ENCODE results near the gene GUCY1A1. TPM values are rescaled to one million over a fixed set of nuclear protein-coding genes. Genes with fewer than 3 reads are reported as not detected.

The GUCY1A1 gene
- total RNA-seq, 1 donor from 2014 or later, result 252 TPM

DNA sequence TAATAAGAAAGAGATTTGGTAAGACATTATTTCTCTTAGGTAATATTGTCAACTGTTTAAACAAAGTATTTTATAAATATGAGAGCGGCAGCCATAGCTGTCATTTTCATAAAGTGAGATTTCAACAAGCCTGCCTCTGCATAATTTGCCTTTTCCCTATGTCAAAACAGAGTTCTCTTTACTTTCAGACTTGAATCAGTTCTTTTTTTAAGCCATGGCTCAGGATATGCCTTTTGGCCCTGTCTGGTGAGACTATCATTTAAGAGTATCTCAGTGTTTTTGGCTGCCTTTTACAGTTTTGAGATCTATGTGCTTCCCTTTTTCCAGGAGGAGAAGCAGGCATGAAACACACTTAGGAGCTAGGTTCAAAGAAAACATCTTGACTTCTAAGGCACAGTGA lies 7.5 kb upstream of the GUCY1A1 start:
- no peak for DNase-seq (ENCODE audit: low spot score)

DNA sequence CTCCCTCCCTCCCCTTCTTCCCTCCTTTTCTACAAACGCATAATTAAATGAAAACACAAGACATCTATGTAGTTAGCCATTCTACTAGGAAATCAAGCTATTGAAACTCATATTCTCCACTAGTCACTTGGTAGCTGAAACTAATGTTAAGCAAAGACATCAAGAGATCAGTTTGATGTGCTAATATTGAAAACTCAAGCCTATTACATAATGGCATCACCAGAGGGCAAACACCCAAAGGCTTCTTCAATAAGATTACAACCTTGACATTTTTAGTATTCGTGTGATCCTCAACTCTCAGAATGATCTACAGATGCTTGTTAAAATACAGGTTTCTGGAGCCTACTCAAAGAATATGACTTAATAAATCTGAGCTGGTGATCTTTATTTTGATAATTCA lies 6.2 kb upstream of the GUCY1A1 start:
- no peak for DNase-seq (ENCODE audit: low spot score)

DNA sequence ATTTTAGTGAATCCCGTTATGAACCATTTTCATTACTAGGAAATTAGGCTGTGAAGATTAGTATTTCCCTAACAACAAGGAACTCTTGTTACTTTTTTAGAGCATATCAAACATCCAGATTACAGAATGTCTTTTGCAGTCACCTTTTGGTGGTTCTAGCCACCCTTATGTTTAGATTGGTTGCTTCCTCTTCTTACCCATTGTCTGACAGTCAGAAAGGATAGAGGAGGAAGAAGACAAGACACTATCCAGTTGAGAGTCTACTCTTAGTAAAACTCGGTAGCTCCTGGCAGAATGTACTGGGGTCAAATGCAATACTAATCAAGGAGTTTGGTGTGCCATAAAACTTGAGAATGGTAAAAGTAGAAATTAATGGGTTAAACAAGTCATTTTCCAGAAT lies 1.6 kb upstream of the GUCY1A1 start:
- no peak for DNase-seq (ENCODE audit: low spot score)

DNA sequence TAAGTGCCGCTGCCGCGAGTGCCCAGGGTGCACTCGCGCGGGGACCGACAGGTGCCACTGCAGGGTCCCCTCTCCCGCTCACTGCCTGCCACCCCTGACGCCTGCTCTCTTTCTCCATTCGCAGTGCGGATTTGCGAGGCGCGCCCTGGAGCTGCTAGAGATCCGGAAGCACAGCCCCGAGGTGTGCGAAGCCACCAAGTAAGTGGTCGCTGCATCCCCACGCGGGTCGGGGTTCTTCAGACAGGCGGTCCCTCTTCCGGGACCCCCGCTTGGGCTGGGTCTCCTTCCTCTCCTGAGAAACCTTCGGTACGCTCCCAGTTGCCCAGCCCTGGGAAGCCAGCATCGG lies 547 bp downstream of the GUCY1A1 start:
- peak; percentile 77 for DNase-seq (ENCODE audit: low spot score)

DNA sequence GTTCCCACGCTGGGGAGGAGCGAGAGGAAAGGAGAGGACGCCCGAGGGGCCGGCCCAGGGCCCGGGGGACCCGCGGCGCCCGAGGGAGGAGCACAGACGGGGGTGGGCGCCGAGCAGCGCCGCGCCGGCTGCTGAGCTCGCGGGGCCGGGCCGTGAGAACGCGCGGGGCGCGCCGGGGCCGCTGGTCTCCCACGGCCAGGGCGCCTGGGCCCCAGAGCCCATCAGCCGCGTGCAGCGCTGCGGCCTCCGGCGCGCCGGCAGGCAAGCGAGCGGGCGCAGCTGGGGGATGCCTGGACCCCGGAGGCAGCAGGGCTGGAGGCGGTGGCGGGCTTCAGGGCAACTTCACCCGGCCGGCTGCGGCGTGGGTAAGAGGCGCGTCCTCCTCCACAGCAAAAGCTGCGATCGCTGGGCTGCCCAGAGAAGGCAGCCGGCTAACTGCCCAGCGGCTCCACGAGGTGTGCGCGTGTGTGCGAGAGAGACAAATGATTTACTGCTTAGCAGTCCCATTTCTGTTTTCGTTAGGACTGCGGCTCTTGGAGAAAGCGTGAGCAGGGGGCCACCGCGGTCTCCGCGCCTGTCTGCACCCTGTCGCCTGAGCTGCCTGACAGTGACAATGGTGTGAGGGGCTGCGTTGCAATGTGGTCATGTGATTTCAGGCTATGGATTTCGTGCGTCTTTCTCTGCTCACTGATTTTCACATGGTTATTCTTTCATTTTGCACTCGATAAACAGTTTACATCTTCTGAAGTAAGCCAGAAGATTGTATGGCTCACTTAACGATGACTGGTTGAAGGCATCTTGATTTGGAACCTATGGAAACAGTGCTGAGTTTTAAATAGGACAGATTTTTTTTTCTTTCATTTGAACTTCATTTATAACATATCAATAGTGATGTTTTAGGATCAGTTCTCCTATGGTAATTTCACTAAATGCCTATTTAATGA lies 1.2 kb downstream of the GUCY1A1 start:
- peak; percentile 71 for DNase-seq (ENCODE audit: low spot score)

DNA sequence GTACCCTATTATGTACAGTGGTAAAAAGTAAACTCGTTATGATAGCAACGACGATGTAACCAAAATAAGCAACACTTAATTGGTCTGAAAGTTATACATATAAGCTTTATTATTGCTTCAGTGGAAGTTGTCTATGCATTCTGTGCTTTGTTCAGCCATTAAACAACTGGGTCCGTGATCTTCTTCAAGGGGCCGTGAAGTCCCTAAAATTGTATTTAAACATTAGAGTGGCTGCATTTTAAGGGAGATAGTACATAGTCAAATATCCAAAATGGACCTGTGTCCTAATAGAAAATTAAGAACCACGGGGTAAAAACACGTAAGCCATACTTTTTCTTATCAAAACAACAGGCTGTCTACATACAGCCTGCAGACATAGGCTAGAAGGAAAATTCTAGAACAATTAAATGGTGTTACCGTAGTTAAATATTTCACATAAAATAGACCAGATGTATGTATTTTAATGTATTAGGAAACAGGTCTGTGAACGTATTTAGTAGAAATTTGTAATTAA lies 2.1 kb downstream of the GUCY1A1 start:
- no peak for DNase-seq (ENCODE audit: low spot score)

DNA sequence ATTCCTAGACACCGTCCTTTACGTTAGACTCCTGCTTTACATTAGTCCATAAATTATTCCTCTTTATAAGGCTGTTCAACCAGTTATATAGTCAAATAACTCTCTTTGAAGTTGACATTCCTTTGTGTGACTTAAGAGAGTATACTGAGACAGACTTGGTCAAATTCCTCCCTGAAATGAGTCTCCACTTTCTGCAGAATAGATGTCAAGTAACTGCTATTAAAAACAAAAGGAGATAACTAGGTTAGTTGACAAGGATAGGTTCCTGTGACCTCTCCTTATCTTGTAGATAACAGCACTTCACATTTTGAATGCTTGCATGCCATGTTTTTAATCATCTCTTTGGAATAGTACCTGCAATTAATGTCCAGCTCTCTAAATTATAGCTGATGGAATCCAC lies 5.7 kb downstream of the GUCY1A1 start:
- DNase-seq (ENCODE audit: low spot score), result peak; percentile 56

DNA sequence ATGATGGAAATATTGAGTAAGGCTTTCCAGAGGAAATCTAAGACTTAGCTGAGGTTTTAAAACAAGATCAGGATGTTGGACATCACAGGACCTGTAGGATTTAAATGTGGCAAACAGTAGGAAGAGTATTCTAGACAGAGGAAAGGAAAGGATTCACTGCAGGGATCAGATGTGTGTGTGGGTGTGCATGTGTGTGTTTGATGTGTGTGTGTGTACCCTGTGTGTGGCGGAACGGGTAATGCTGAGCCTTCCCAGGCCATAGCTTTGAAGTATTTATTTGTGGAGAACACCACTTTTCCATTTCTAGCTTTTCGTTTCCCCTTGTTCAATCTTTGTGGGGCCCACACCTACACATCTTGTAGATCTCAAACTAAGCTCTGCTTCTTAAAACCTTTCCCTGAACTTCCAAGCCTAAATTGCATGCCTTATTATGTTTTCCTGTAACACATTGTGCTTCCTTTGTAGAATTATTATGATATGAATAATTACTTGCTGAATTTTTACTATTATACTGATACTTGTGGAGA lies 6.9 kb downstream of the GUCY1A1 start:
- DNase-seq (ENCODE audit: low spot score), result peak; percentile 87

DNA sequence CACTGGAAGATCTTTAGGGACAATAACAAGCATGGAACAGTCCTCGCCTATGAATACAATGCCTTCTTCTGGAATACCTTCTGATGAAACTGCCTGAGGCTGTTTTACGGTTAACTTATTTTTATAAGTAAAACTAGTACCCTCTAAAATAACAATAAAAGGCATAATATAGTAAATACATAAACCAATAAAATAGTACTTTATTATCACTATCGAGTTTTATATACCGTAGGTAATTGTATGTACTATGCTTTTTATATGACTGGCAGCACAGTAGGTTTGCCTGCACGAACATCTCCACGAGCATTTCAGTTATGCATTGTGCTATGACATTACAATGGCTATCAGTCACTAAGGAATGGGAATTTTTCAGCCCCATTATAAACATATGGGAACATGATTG lies 8.0 kb downstream of the GUCY1A1 start:
- no peak for DNase-seq (ENCODE audit: low spot score)

DNA sequence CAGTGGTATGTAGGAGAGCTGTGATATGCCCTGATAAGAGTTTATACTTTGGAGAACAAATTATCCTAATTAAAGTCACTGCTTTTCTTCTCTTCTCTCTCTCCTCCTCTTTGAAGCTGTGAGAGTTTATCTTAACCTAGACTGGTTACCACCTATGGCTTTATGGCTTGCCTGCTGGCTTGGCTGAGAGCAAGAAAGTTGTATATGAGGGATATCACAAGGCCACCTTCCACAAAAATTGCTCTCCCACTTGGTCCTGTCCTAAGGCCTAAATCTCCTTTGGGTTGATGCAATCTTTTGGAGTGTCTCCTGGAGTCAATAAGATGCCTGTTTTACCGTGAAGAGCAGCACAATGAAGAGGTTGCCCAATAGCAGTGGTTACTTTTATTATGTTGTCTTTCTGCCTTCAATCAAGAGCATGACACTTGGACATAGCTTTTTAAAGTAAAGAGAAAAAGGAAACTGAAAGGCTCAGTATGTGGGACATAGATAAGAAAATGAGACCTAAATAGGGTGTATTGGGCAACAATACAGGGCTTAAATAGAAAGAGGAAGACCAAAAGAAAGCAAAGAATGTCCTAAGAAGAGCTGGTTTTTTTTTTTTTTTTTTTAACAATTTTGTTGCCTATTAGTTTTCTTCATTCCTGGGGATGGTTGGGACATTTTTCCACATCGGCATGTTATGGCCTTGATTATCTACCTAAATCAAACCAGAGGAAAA lies 9.2 kb downstream of the GUCY1A1 start:
- no peak for DNase-seq (ENCODE audit: low spot score)

DNA sequence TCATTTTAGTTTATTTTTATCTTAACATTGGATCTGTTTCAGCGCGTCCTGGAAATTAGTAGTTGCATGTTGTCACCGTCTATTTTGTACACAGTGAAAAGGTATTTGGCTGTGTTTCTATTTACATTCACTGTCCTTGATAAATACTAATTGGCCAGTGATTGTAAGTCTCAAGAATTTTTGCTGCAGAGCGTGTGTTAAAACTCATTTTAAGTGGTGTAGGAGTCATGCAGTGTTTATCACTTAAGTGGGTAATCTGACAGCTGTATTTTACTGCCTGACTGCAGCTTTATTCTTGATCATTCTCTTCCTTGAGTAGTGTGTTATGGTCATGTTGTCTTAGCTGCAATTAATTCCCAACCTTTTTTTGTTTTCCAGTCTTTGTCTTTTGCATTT lies 9.8 kb downstream of the GUCY1A1 start:
- DNase-seq (ENCODE audit: low spot score), result no peak

DNA sequence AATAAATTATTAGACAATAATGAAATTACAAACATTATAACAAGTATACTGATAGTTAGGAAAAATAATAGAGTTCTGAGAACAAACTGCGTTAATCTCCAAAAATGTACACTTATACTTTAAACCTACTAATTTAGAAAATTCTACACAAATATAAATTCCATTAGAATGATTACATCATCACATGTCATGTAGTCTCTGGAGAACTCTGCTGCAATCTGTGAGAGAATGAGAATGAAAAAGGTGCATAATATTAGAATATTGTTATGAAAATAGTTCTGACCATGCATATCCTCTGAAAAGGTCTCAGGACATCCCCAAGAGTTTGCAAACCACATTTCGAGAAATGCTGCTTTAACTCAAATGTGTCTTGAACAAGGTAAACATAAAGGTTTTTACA lies 11.4 kb downstream of the GUCY1A1 start:
- DNase-seq (ENCODE audit: low spot score), result no peak

DNA sequence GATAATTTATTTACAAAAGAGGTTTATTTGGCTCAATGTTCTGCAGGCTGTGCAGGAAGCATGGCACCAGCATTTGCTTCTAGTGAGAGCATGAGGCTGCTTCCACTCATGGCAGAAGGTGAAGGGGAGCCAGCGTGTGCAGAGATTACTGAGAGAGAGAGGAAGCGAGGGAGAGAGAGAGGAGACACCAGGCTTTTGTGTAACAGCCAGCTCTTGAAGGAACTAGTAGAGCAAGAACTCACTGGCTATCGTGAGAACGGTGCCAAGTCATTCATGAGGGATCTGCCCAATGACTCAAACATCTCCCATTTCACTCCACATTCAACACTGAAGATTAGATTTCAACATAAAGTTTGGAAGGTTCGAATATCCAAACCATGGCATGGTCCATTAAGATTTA lies 12.7 kb downstream of the GUCY1A1 start:
- no peak for DNase-seq (ENCODE audit: low spot score)

DNA sequence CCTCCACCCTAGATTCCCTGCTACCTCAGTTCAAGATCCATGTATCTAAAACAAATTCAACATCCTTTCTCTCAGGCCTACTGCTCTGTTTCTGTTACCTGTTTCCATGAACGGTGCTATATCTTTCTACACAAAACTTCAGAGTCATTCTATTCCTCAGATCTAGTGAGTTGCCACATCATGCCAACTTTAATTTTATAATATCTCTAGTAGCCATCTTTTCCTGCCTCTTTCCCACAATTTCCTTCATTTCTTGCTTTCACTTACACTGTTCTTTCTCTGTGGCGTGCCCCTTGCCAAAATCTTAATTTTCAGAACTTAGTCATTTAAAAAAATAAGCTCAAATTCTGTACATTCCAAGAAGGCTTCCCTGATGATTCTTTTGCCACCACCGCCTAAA lies 15.2 kb downstream of the GUCY1A1 start:
- no peak for DNase-seq (ENCODE audit: low spot score)

DNA sequence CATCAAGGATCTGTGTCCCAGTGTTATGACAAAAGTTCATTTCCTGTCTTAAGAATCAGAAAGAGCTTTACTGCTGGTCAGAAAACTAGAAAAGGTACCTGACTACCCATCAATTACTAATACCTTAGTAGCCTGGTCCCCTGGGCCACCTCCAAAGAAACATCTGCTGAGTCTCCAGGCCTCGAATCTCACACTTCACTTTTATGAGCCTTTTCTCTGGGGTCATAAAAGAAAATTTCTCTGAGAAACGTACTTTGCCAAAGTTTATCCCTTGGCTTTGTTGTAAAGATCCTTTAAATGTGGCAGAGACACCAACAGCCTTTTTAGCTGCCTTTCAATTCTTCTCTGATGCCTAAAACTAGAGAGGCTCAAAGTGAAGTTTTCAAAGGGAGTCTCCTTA lies 17.8 kb downstream of the GUCY1A1 start:
- DNase-seq (ENCODE audit: low spot score), result no peak

DNA sequence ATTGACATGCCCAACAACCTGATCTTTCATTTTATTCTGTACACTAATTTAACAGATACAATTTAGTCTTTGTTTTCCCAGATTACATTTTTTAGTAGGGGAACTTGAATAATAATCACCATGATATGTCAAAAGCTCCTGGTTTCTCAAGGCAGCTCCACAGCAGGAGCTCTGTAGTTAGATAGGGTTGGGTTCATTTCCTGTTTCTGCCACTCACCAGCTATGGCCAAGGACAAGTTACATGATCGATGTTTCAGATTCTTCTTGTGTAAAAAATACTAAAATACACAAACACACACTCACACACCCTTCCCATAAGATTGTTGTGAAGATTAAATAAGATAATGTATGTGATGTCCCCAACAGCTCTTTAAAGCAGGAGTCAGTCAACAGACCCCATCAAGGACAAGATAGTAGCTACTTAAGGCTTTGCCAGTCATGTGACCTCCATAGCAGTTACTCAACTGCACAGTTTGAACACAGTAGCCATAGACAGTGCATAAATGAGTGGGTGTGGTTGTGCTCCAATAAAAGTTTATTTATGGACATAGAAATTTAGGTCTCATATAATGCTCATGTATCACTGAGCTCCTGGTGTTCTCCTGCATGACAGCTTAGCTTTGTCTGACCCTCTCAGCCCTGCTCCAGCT lies 18.4 kb downstream of the GUCY1A1 start:
- DNase-seq (ENCODE audit: low spot score), result no peak

DNA sequence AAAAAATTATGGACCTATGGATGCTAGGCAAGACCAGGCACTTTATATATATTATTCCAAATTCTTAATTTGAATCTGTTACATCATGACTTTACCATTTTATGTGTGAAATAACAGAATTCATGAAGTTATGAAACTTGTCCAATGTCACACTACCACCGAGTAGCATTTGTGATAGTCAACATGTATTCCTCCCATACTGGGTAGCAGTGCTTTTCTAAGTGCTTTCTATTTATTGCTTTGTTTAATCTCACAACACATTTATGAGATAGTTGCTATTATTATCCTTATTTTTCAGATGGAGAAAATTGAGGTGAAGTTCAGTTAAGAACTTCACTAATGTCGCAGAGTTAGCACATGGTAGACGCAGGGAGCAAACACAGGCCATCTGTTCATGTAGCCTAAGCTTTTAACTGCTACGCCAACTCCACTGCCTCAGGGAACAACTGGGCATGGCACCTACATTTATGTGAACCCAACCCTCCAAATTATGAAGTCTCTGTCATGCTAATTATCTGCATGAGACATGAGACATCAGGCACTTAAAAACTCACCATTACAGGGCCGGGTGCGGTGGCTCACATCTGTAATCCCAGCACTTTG lies 20.8 kb downstream of the GUCY1A1 start:
- no peak for DNase-seq (ENCODE audit: low spot score)

DNA sequence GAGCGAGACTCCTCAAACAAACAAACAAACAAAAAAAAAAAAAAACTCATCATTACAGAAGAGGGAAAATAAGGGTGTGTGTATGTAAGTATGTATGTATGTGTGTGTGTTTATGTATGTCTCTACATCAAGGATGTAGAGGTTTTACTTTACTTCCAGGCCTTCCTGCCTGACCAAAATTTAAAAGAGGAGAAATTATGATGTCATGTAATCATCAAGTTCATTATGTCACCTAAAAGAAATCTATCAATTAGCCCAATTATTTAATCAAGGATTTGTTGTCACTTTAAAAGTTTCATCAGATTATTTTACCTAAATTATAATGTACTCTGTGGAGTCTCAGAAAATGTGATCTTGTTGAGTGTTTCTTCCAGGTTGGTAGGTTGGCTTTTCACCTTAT lies 21.6 kb downstream of the GUCY1A1 start:
- no peak for DNase-seq (ENCODE audit: low spot score)

DNA sequence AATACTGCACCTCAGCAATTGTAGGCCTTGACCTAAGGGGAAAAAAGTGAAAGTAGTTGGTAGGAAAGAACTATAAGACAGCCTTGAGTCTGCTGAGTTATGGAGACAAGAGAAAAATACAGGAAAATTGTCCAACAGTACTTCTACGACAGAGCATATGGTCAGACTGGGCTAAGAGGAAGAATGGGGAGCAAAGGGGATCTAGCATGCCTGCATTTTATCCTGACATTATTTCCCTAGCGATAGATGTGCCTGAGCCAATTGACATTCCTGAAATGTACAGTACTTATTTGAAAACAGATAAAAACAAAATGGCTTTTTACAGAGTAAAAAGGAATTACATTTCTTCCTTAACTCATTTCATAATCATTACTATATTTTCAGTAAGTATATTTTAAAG lies 22.2 kb downstream of the GUCY1A1 start:
- peak; percentile 58 for DNase-seq (ENCODE audit: low spot score)

DNA sequence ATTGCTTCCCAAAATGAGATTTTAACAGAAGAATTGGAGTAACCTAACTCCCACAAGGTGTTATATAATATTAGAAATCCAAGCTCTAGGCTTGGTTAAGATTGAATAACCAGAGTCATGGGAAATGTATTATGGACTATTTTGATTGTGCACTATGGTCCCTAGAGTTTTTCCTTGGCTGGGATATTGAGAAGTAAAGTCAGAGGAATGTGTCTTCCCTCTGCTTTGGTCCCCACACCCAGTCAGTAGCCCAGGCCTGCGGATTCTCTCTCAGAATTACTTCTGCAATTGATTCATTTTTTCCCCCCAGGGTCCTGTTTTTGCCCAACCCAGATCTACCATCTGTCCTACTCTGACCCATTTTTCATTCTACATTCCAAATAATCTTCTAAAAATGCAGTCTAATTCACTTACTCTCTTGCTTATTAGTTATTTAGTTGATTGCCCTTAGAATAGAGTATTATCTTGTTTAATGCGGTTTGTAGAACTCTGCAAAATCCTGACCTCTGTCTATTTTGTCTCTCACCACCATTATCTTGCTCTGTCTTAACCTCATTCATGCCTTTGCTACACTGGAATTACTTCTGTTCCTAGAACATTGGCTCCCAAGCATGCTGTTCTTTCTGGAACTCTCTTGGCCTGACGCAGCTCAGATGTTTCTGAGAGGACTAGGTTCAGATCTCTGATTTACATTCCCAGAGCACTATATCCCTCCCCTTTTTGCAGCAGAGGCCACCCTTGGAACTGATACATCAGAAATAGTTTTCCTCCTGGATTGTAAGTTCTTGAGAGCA lies 23.6 kb downstream of the GUCY1A1 start:
- DNase-seq (ENCODE audit: low spot score), result no peak

DNA sequence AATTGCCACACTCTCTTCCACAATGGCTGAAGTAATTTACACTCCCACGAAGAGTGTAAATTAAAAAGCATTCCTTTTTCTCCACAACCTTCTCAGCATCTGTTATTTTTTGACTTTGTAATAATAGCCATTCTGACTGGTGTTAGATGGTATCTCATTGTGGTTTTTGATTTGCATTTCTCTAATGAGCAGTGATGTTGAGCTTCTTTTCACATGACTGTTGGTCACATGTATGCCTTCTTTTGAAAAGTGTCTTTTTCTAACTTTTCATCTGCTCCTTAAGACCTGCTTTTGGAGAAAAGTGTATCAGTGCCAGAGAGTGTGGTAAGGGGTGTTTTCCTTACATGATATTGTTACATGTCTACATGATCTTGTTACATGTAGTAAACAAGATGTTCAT lies 25.7 kb downstream of the GUCY1A1 start:
- no peak for DNase-seq (ENCODE audit: low spot score)

All from umbilical cord (tissue), 2 donors.